GM12873 (cell line): ENCODE results near the gene SGSH.

Experiments used
- TF ChIP-seq, protein P1 (sequence below): IDR thresholded peaks from 2 replicates; pipeline ENCODE4 v1.5.1; 2012; ENCODE audit warnings: low read depth, mild to moderate bottlenecking, moderate library complexity, low read length, control low read depth; ENCODE audit not compliant: insufficient read depth; ENCODE audit errors: missing control alignments

The SGSH gene

DNA sequence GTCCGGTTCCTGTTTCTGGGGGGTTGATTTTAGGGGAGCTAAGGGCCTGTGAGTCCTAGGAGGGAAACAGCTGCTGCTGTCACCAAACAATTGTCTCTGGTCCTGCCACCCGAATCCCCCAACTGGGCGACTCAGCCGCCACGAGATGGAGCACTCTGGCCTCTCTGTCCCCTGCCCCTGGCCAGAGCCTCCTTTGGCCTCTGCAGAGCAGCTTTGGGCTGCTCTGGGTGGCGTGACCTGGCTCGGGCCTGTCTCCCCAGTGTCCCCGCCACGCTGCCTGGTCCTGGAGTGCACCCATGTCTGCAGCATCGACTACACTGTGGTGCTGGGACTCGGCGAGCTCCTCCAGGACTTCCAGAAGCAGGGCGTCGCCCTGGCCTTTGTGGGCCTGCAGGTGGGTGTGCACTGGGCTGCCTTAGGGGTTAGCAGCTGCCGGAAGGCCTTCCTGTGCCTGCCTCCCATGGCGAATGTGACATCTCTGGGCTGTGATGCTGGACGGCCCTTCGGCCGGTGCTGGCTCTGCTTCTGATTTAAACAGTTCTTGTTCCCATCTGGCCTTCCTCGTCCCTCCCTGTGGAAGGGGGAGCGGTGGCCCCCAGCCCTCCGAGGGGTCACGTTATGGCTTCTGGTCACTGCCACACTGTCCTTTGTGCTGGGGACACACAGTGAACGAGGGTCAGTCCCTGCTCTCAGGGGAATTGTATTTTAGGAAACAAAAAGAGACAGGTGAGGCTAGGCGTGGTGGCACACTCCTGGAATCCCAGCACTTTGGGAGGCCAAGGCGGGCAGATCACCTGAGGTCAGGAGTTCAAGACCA is 29.0 kb upstream of the SGSH start:
- TF ChIP-seq, protein P1, sequence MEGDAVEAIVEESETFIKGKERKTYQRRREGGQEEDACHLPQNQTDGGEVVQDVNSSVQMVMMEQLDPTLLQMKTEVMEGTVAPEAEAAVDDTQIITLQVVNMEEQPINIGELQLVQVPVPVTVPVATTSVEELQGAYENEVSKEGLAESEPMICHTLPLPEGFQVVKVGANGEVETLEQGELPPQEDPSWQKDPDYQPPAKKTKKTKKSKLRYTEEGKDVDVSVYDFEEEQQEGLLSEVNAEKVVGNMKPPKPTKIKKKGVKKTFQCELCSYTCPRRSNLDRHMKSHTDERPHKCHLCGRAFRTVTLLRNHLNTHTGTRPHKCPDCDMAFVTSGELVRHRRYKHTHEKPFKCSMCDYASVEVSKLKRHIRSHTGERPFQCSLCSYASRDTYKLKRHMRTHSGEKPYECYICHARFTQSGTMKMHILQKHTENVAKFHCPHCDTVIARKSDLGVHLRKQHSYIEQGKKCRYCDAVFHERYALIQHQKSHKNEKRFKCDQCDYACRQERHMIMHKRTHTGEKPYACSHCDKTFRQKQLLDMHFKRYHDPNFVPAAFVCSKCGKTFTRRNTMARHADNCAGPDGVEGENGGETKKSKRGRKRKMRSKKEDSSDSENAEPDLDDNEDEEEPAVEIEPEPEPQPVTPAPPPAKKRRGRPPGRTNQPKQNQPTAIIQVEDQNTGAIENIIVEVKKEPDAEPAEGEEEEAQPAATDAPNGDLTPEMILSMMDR: no peak

DNA sequence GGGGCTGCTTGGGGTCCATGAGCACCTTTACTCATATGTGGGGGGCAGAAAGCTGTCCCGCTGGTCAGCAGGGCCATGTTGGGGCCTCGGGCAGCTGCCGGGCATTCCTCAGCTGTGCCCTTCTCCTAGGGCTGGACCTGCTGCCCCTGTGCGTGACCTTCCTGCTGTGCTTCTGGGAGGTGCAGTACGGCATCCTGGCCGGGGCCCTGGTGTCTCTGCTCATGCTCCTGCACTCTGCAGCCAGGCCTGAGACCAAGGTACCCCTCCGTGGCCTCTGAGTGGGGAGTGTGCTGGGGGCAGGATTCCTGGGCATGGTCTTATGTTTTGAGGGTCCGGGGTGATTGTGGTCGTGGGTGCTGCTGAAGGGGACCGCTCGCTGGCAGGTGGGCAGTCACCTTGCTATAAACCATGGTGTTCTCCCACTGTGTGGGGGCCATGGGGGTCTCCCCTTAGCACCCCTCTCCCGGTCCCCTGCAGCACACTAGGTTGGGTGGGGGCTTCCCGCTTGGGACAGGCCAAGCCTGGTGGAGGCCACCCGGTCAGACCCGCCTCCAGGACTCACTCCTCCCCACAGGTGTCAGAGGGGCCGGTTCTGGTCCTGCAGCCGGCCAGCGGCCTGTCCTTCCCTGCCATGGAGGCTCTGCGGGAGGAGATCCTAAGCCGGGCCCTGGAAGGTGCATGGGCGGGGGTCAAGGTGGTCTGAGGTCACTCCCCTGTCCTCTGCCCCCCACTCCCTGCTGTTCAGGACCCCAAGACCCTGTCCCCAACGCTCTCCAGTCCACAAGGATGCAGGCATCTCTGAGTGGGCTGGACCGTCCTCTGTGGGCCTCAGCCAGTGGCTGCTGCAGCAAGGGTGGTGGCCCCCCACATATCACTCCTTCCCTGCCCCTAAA is 28.1 kb upstream of the SGSH start:
- TF ChIP-seq, protein P1: no peak

DNA sequence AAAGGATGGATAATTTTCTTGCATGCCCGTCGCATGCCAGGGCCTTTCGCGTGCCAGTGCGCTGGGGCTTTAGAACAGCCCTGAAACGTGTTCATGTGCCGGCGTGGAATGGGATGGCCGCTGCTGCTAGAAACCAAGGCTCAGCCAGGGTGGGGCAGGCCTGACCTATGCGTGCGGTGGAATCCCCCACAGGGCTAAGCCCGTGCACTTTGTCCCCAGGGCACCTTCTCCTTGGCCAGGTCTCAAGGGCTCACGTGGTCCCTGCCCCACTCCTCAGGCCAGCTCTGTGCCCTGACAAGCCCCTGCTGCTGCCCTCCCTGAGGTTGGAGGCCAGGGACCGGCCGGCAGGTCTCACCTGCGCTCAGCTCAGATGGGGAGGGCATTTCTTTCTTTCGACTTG is 27.4 kb upstream of the SGSH start:
- TF ChIP-seq, protein P1: no peak

GRCh38 chr17:80246726-80247125 is 26.6 kb upstream of the SGSH start:
- TF ChIP-seq, protein P1: no peak

GRCh38 chr17:80246266-80246681 is 26.1 kb upstream of the SGSH start:
- TF ChIP-seq, protein P1: no peak

GRCh38 chr17:80245566-80246265 is 25.6 kb upstream of the SGSH start:
- TF ChIP-seq, protein P1: no peak
